C4-2B (cell line): ENCODE data around the gene COA1.

Experiments used
- CTCF ChIP-seq: fragments of 450-650 bp; conservative IDR thresholded peaks from 2 replicates; pipeline ENCODE4 v1.5.1; 2017; ENCODE audit warnings: mild to moderate bottlenecking
- ZFX ChIP-seq: fragments of 450-650 bp; IDR thresholded peaks from 2 replicates; pipeline ENCODE4 v1.6.1; 2017

GRCh38 chr7:43616977-43617376 is 112.3 kb downstream of the COA1 start:
- no peak for TF ChIP-seq CTCF
- no peak for TF ChIP-seq ZFX
